A549 (cell line): ENCODE measurements around the gene PPP1R9B. TPM values are rescaled to one million over a fixed set of nuclear protein-coding genes. Genes with fewer than 3 reads are reported as not detected.
A peak's percentile ranks its signal among the peaks of the same experiment; 100 is the strongest.

Source experiments
- ATAC-seq, 2 experiments: fragments of 200-7000 bp in 1 of 2; fragments of >200 bp in 1 of 2; cut with Nextera tagmentation in 1 of 2; cut with Tn5 transposase in 1 of 2; 3 replicates each; pipeline versions ENCODE4 v1.8.0 to v1.9.1; 2018 to 2020; ENCODE audit warnings: mild to moderate bottlenecking in 1 of 2, moderate library complexity in 1 of 2
- CTCF ChIA-PET: fragments of 300-600 bp; sonication (Branson Sonifier 250); formaldehyde crosslinking; extraction: SDS; loops from one replicate; lab custom pipeline; 2021; ENCODE audit warnings: antibody characterized with exemption, inconsistent platforms; lab: Yijun Ruan, JAX
- POLR2A ChIA-PET: fragments of 350-600 bp; formaldehyde crosslinking; extraction: SDS; loops from one replicate; lab custom pipeline; 2021; ENCODE audit warnings: antibody characterized with exemption, inconsistent platforms; lab: Yijun Ruan, JAX
- DNase-seq, 2 experiments: peaks; one replicate each; pipeline versions ENCODE4 v3.0.0 to v3.0.0-alpha.2; 2011 to 2016; ENCODE audit warnings: low read depth in 1 of 2, low spot score in 1 of 2
- FAIRE-seq: peaks from 2 replicates; lab custom pipeline; 2011; peaks lifted over from hg19 to GRCh38; lab: Jason Lieb, UNC
- H3K27ac ChIP-seq, 2 experiments: fragments of >200 bp; sonication (Bioruptor Twin); formaldehyde crosslinking; 3 replicates each; pipeline ENCODE4 v1.5.1; 2016 to 2017
- H3K4me1 ChIP-seq: fragments of >200 bp; sonication (Bioruptor Twin); formaldehyde crosslinking; 3 replicates; pipeline ENCODE4 v1.6.1; 2016
- H3K4me2 ChIP-seq: fragments of >200 bp; sonication (Bioruptor Twin); formaldehyde crosslinking; 3 replicates; pipeline ENCODE4 v1.6.1; 2016
- H3K4me3 ChIP-seq: fragments of >200 bp; sonication (Bioruptor Twin); formaldehyde crosslinking; 3 replicates; pipeline ENCODE4 v1.5.1; 2016
- H3K9me3 ChIP-seq: fragments of >200 bp; sonication (Bioruptor Twin); formaldehyde crosslinking; 3 replicates; pipeline ENCODE4 v1.6.1; 2016
- CBX2 ChIP-seq: fragments of 200-600 bp; sonication (generic); IDR thresholded peaks from 2 replicates; pipeline ENCODE4 v1.6.1; 2016; ENCODE audit warnings: low read depth, mild to moderate bottlenecking, borderline replicate concordance
- CHD4 ChIP-seq: fragments of 200-600 bp; sonication (generic); IDR thresholded peaks from 2 replicates; pipeline ENCODE4 v1.6.1; 2016; ENCODE audit warnings: antibody characterized with exemption, mild to moderate bottlenecking, borderline replicate concordance
- EHF ChIP-seq: fragments of 250-450 bp; sonication (Bioruptor Pico); IDR thresholded peaks from 2 replicates; pipeline ENCODE4 v1.5.0; 2020; ENCODE audit warnings: mild to moderate bottlenecking
- EHMT2 ChIP-seq: fragments of 200-600 bp; sonication (generic); IDR thresholded peaks from 2 replicates; pipeline ENCODE4 v1.6.1; 2016; ENCODE audit warnings: antibody characterized with exemption, low read depth, mild to moderate bottlenecking, moderate library complexity
- ESRRA ChIP-seq: fragments of 150-350 bp; IDR thresholded peaks from 2 replicates; pipeline ENCODE4 v1.6.1; 2014; ENCODE audit warnings: mild to moderate bottlenecking, low read length, borderline replicate concordance
- FOSL2 ChIP-seq, 2 experiments: fragments of 450-650 bp in 1 of 2; fragments of >200 bp in 1 of 2; sonication (Bioruptor Twin) in 1 of 2; formaldehyde crosslinking; IDR thresholded peaks; 2 replicates each; pipeline versions ENCODE4 v1.5.0 to v1.6.1; 2016 to 2020; ENCODE audit warnings: mild to moderate bottlenecking in 1 of 2, moderate library complexity in 1 of 2
- FOXS1 ChIP-seq: fragments of 250-450 bp; sonication (Bioruptor Pico); IDR thresholded peaks from 2 replicates; pipeline ENCODE4 v1.5.0; 2020; ENCODE audit warnings: mild to moderate bottlenecking, moderate library complexity
- HDAC2 ChIP-seq: fragments of 200-600 bp; sonication (generic); IDR thresholded peaks from 2 replicates; pipeline ENCODE4 v1.6.1; 2016
- HES2 ChIP-seq: fragments of >200 bp; sonication (Bioruptor Twin); formaldehyde crosslinking; IDR thresholded peaks from 2 replicates; pipeline ENCODE4 v1.6.1; 2016
- JUN ChIP-seq, 2 experiments: fragments of >200 bp; sonication (Bioruptor Twin); formaldehyde crosslinking; IDR thresholded peaks; 2 replicates in 1 of 2; 3 replicates in 1 of 2; pipeline ENCODE4 v1.6.1; 2016 to 2017
- KDM1A ChIP-seq: fragments of 200-600 bp; sonication (generic); IDR thresholded peaks from 2 replicates; pipeline ENCODE4 v1.6.1; 2016; ENCODE audit warnings: low read depth, mild to moderate bottlenecking
- KDM5A ChIP-seq: fragments of 200-600 bp; sonication (generic); IDR thresholded peaks from 2 replicates; pipeline ENCODE4 v1.6.1; 2016; ENCODE audit warnings: antibody characterized with exemption, mild to moderate bottlenecking
- MAZ ChIP-seq: fragments of 150-350 bp; IDR thresholded peaks from 2 replicates; pipeline ENCODE4 v1.6.1; 2014; ENCODE audit warnings: antibody characterized with exemption, low read depth, low read length, borderline replicate concordance
- PHF8 ChIP-seq: fragments of 200-600 bp; sonication (generic); IDR thresholded peaks from 2 replicates; pipeline ENCODE4 v1.6.1; 2016; ENCODE audit warnings: low read depth, mild to moderate bottlenecking, antibody characterized with exemption, moderate library complexity, borderline replicate concordance
- RAD21 ChIP-seq, 2 experiments: fragments of >200 bp in 1 of 2; sonication (Bioruptor Twin) in 1 of 2; formaldehyde crosslinking in 1 of 2; IDR thresholded peaks in 1 of 2; conservative IDR thresholded peaks in 1 of 2; 2 replicates in 1 of 2; 3 replicates in 1 of 2; pipeline ENCODE4 v1.6.1; 2012 to 2018; ENCODE audit warnings: inconsistent platforms in 1 of 2
- SMC3 ChIP-seq: fragments of >200 bp; sonication (Bioruptor Twin); formaldehyde crosslinking; IDR thresholded peaks from 3 replicates; pipeline ENCODE4 v1.6.1; 2018; ENCODE audit warnings: inconsistent platforms
- TFCP2L1 ChIP-seq: fragments of 250-450 bp; sonication (Bioruptor Pico); IDR thresholded peaks from 2 replicates; pipeline ENCODE4 v1.5.0; 2021; ENCODE audit warnings: mild to moderate bottlenecking
- USF2 ChIP-seq: fragments of 450-650 bp; IDR thresholded peaks from 2 replicates; pipeline ENCODE4 v1.6.1; 2014; ENCODE audit warnings: antibody characterized with exemption
- ZC3H11A ChIP-seq: fragments of 450-650 bp; IDR thresholded peaks from 2 replicates; pipeline ENCODE4 v1.6.1; 2014; ENCODE audit warnings: antibody characterized with exemption, mild to moderate bottlenecking
- ZFP36 ChIP-seq: fragments of 450-650 bp; IDR thresholded peaks from 2 replicates; pipeline ENCODE4 v1.6.1; 2014; ENCODE audit warnings: borderline replicate concordance; ENCODE audit not compliant: partially characterized antibody
- ZNF302 ChIP-seq: fragments of 250-450 bp; sonication (Bioruptor Pico); IDR thresholded peaks from 2 replicates; pipeline ENCODE4 v1.9.0; 2021; ENCODE audit warnings: inconsistent platforms, mild to moderate bottlenecking, moderate library complexity
- ZSCAN20 ChIP-seq: fragments of 250-450 bp; sonication (Bioruptor Pico); IDR thresholded peaks from 2 replicates; pipeline ENCODE4 v1.8.0; 2022; ENCODE audit warnings: mild to moderate bottlenecking, moderate library complexity
- WGBS: methylation state at CpG from one replicate; pipeline ENCODE4 v1.1.6; 2017; ENCODE audit errors: missing lambda C conversion rate; 5-methylcytosine and 5-hydroxymethylcytosine counted together
- polyA plus RNA-seq, 4 experiments: library from polyadenylated mRNA; depleted of rRNA in 3 of 4; stranded (reverse); fragments of >200 nt; fragmentation: RNase III in 1 of 4; extraction: RNeasy Plus Mini Kit Qiagen cat#74134 plus additional on column Dnase treatment in 1 of 4; gene quantifications; 2 replicates in 3 of 4; 3 replicates in 1 of 4; pipeline ENCODE4 v1.2.3, GENCODE V29; 2011 to 2017
- TF ChIP-seq, protein P1 (sequence below): IDR thresholded peaks from 2 replicates; pipeline ENCODE4 v1.6.1; 2012

PPP1R9B gene
- polyA plus RNA-seq, 2 of the 4 experiments (the other 2 are of a cell fraction): 22.0 to 40.6 TPM

DNA sequence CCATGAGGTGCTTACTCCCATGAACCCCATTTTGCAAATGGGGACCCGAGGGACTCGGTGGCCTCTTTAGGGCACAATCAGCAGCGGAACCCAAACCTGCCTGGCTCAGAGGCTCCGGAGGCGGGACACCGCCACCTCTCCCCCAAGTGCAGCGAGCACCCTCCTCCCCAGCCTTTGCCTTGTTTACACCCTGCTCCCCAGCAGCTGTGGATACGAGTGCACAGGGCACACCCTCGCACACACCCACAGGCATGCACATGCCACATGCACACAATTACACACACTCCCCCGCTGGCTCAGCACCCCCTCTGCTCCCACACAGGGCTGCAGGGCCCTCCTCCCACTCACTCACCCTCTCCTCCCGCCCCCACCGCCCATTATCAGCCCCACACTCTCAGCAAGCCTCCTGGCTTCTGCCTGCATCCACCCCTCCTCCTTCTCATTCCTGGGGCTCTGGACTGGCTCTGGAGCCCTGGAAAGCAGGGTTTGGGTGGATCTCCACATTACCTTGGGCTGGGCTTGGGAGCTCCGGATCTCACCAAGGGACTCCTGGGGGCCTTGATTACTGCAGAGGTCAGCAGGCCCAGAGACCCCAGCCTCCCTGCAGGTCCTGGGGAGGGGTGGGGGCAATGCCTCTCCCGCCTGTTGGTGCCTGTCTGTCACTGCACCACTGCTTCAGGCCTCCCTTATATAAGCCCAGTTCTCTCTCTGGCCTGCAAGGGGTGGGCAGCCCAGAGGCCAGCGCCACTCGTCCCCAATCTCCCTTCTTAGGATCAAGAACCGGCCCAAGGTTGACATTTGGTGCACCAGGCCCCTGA, 48.9 kb downstream of the PPP1R9B start (continued):
- no peak for TF ChIP-seq ESRRA
- TF ChIP-seq KDM5A: no peak
- no peak for TF ChIP-seq USF2
- TF ChIP-seq, all 56 proteins: peak for 0

GRCh38 chr17:50100921-50101345, 49.5 kb downstream of the PPP1R9B start:
- Histone ChIP-seq H3K4me1 (peaks cover 32% of the 10 kb centered on the region), H3K9me3 (no peaks in the 10 kb centered on the region), H3K27ac (peak overlapping the region in 1 of 2 experiments; percentile 68; a peak in 2 of 6 replicates), H3K4me3 (no peak overlapping the region), H3K4me2 (peak overlapping the region; percentile 28; the same call in 2 of the 3 replicates)
- POLR2A ChIA-PET: no interaction called here
- WGBS: 67% methylated on average over 13 of the region's 15 CpGs
- no peak for TF ChIP-seq ZSCAN20
- no peak for TF ChIP-seq FOSL2 (IDR thresholded peaks at IDR 0.05)
- 0 out of 2 replicates have a peak, but pooled peaks have one; percentile 15 for TF ChIP-seq FOSL2 (CRISPR knock-in tag; IDR thresholded peaks at IDR 0.05)
- no peak for TF ChIP-seq RAD21 (conservative IDR thresholded peaks at IDR 0.05 in 1 of 2, IDR thresholded peaks at IDR 0.05 in 1 of 2)
- TF ChIP-seq HES2: no peak
- no peak for TF ChIP-seq PHF8
- TF ChIP-seq ESRRA: no peak
- TF ChIP-seq KDM1A: no peak
- TF ChIP-seq CBX2: no peak
- TF ChIP-seq ZFP36: no peak
- no peak for TF ChIP-seq SMC3
- TF ChIP-seq ZNF302 (CRISPR knock-in tag): no peak
- TF ChIP-seq CHD4: 0 out of 2 replicates have a peak, but pooled peaks have one; percentile 15
- no peak for TF ChIP-seq FOXS1 (CRISPR knock-in tag)
- TF ChIP-seq JUN (IDR thresholded peaks at IDR 0.05): no peak
- TF ChIP-seq ZC3H11A: no peak
- TF ChIP-seq, protein P1, sequence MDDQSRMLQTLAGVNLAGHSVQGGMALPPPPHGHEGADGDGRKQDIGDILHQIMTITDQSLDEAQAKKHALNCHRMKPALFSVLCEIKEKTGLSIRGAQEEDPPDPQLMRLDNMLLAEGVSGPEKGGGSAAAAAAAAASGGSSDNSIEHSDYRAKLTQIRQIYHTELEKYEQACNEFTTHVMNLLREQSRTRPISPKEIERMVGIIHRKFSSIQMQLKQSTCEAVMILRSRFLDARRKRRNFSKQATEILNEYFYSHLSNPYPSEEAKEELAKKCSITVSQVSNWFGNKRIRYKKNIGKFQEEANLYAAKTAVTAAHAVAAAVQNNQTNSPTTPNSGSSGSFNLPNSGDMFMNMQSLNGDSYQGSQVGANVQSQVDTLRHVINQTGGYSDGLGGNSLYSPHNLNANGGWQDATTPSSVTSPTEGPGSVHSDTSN: no peak
- CTCF ChIA-PET: interaction anchor here (1.2 to 60.2 kb wide), 8 partner anchors 4 to 196 kb away, joined by 4 to 1356 read pairs (median 18); partner anchors contain the start of genes ITGA3, PDK2, PPP1R9B and SAMD14
- peak in 1 of 2 experiments; percentile 9; a peak in 2 of 6 replicates for ATAC-seq
- no peak for DNase-seq
- FAIRE-seq: no peak

DNA sequence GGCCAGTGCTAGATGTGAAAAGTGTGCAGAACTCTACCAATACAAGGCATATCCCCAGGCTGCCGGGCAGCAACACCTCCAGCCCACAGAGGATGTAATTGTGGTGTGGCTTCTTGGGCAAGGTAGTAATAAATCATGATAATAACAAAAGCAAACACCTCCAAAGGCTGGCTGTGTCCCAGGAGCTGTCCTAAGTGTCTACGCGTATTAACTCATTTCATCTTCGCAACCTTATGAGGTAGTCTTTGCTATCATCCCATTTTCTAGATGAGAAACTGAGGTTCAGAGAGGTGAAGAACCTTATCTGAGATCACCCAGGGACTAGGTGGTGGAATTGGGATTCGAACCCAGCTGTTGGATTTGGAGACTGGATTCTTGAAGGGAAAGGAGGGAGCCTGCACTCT, 50.0 kb downstream of the PPP1R9B start:
- POLR2A ChIA-PET: no interaction called here

More for the DNA sequence above, 50.0 kb downstream of the PPP1R9B start:
- no peaks in the 10 kb centered on the region for H3K9me3 ChIP-seq
- TF ChIP-seq CHD4: 0 out of 2 replicates have a peak, but pooled peaks have one; percentile 57
- no peak for TF ChIP-seq TFCP2L1 (CRISPR knock-in tag)
- peak; percentile 66; the same call in 1 of the 2 replicates for TF ChIP-seq KDM1A
- no peak for TF ChIP-seq EHF (CRISPR knock-in tag)
- no peak for TF ChIP-seq RAD21 (conservative IDR thresholded peaks at IDR 0.05 in 1 of 2, IDR thresholded peaks at IDR 0.05 in 1 of 2)
- TF ChIP-seq HDAC2: peak; percentile 46; the same call in 1 of the 2 replicates
- TF ChIP-seq MAZ: no peak
- TF ChIP-seq EHMT2: no peak
- TF ChIP-seq, all 56 proteins: peak for 3
- no peak for FAIRE-seq
- Histone ChIP-seq H3K27ac (no peak overlapping the region), H3K4me1 (peaks cover 35% of the 10 kb centered on the region), H3K4me2 (peak overlapping the region; percentile 28; the same call in 2 of the 3 replicates), H3K4me3 (no peak overlapping the region)
- 70% methylated on average over 5 of the region's 5 CpGs for WGBS
- CTCF ChIA-PET: interaction anchor here (0.6 to 60.2 kb wide), 10 partner anchors 5 to 197 kb away, joined by 3 to 1356 read pairs (median 11); partner anchors contain the start of genes ITGA3, PDK2, PPP1R9B and SAMD14
- ATAC-seq: no peak
- no peak for DNase-seq
